Mononuclear cell (primary cell): ENCODE measurements around the gene DCAF12L2. TPM values are rescaled to one million over a fixed set of nuclear protein-coding genes. Genes with fewer than 3 reads are reported as not detected.
"Not testable (repeated sequence)": the region's sequence is repeated elsewhere in the genome, so short reads cannot be mapped to it uniquely, and the experiment has no call there.

Experiments
- H3K27me3 ChIP-seq: 2 replicates; pipeline ENCODE4 v1.6.0; 2011; ENCODE audit warnings: low read length, control low read depth; ENCODE audit not compliant: insufficient read depth
- H3K4me1 ChIP-seq: 2 replicates; pipeline ENCODE4 v1.5.1; 2011; ENCODE audit warnings: mild to moderate bottlenecking, low read length, control low read depth; ENCODE audit not compliant: insufficient read depth
- H3K4me3 ChIP-seq: 2 replicates; pipeline ENCODE4 v1.5.1; 2011; ENCODE audit warnings: mild to moderate bottlenecking, low read length, moderate library complexity
- H3K9me3 ChIP-seq: 2 replicates; pipeline ENCODE4 v1.5.1; 2011; ENCODE audit warnings: low read depth, mild to moderate bottlenecking, control low read depth, low read length
- total RNA-seq: library from RNA; depleted of rRNA; stranded (reverse); fragments of >200 nt; gene quantifications from one replicate; pipeline ENCODE4 v1.2.3, GENCODE V29; 2012

Gene DCAF12L2
- total RNA-seq = not detected

DNA sequence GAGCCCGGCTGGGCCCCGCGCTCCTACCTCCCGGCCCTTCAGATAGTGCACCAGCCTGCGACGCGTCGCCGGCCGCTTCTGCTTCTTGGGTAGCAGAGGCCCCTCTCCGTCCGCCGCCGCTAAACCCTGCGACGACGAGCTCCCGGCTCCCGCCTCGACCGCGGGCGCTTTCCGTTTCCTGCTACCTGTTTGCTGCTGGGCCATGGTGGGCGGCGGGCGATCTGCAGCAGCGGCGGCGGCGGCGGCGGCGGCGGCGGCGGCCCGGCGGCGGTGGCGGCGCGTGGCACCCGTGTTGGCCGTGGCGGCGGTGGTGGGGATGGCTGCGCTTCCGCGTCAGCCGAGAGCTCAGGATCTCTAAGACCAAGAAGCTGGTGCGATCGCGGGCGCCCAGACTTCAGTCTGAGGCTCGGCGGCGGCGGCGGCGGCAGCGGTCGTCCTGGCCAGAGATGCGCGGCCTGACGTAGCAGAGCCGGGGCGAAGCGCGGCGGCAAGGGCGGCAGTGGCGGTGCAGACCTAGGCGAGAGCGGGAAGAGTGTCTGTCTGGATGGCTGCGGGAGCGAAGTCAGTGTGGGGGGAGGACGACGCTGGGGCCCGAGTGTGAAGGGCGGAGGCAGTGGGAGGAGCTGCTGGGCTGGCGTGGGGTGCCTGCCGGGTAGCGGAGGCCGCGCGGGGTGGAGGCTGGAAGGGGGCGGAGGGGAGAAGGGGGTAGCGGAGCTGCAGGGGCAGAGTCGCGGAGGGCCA is at the start of gene DCAF12L2:
Gene DCAF12L2, minus strand, starts transcription at position 569 of the 741 bp plus-strand sequence. Its CDS starts 365 bp downstream, at position 204.
- H3K27me3 ChIP-seq = no peaks in the 10 kb centered on the region
- no peak within 1 kb of the TSS for H3K4me3 ChIP-seq
- H3K9me3 ChIP-seq = no peaks in the 10 kb centered on the region
- no peaks in the 10 kb centered on the region for H3K4me1 ChIP-seq

DNA sequence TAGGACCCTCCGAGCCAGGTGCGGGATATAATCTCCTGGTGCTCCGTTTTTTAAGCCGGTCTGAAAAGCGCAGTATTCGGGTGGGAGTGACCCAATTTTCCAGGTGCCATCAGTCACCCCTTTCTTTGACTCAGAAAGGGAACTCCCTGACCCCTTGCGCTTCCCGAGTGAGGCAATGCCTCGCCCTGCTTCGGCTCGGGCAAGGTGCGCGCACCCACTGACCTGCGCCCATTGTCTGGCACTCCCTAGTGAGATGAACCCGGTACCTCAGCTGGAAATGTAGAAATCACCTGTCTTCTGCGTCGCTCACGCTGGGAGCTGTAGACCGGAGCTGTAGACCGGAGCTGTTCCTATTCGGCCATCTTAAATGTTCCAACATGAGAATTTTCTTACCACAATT is 24.8 kb upstream of the DCAF12L2 start:
- not testable (repeated sequence) for H3K4me3 ChIP-seq, H3K27me3 ChIP-seq, H3K9me3 ChIP-seq, H3K4me1 ChIP-seq

DNA sequence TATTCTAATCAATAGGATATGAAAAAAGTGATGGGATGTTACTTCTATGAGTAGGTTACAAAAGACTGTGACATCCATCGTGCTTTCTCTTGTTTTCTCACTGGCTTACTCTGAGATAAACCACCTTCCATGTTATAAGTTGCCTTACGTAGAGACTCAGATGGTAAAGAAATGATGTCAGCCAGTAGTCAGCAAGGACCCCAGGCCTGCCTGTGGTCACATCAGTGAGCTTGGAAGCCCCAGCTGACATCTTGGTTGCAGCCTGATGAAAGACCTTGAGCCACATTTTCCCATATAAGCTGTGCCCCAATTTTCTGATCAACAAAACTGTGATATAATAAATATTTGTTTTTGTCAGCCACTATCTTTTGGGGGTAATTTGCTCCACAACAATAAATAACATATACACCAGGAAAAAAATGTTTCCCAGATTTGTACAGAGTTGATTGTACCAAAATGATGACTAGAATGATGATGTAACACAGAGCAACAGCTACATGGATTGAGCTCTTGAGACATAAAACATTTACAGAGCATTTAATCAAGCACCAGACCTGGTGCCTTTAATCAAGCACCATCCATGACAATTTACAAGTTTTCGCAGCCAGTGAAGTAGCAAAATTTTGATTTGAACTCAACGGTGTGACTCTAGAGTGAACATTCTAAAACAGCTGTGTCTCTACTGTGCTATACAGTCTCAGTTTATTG is 11.2 kb upstream of the DCAF12L2 start:
- Histone ChIP-seq H3K9me3 (no peaks in the 10 kb centered on the region), H3K4me3 (no peak overlapping the region), H3K27me3 (no peaks in the 10 kb centered on the region), H3K4me1 (no peaks in the 10 kb centered on the region)

DNA sequence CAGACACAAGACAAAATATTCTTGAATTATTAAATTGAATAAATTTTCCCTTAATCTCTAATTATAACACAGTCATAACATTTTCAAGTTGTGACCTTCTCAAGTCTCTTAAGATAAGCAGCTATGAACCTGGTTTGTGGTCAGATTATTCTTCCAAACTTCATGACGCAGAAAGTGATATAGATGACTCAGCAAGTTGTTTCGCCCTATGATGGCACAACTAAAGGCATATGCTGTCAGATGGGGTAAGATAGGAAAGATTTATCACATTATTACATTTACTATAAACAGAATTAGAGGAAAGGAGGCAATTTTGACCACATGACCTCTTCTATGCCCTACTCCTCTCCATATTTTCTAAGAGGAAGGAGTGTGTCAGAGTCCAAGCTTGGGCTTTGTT is 4.6 kb upstream of the DCAF12L2 start:
- H3K9me3 ChIP-seq = no peaks in the 10 kb centered on the region
- H3K4me3 ChIP-seq = no peak overlapping the region
- H3K27me3 ChIP-seq = no peaks in the 10 kb centered on the region
- no peaks in the 10 kb centered on the region for H3K4me1 ChIP-seq

DNA sequence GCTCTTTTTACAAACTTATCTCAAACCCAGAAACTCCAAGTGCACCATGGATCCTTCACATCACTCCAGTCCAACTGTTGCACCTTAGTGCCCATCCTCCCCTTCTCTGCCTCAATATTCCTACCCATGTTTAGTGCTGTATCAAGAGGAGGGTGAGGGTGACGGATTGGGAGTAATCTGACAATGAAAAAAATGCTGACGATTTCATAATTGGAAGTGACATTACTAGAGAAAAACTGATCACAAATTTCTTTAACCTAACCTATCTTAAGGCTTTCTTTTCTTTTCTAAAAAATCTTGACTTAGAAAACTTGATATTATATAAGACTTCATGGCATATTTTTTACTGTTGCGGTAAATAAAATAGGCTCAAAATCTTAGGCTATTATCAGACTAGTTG is 1.5 kb upstream of the DCAF12L2 start:
- Histone ChIP-seq H3K9me3 (no peaks in the 10 kb centered on the region), H3K4me3 (no peak overlapping the region), H3K4me1 (no peaks in the 10 kb centered on the region), H3K27me3 (no peaks in the 10 kb centered on the region)

DNA sequence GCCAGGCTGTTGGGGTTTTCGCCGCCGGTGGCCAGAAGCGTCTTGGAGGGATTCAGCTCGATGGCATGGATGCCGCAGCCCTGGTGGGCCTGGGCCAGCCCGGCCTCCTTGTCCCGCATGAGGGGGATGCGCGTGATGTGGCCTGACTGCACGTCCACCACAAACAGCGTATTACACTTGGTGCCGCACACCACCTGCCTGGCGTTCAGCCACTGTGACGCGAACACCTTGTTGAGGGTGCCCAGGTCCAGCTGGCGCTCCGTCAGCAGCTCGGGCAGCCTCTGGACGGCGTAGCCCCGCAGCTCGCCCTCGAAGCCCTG is 728 bp downstream of the DCAF12L2 start:
- Histone ChIP-seq H3K4me1 (no peaks in the 10 kb centered on the region), H3K4me3 (no peak overlapping the region), H3K9me3 (no peaks in the 10 kb centered on the region), H3K27me3 (no peaks in the 10 kb centered on the region)

DNA sequence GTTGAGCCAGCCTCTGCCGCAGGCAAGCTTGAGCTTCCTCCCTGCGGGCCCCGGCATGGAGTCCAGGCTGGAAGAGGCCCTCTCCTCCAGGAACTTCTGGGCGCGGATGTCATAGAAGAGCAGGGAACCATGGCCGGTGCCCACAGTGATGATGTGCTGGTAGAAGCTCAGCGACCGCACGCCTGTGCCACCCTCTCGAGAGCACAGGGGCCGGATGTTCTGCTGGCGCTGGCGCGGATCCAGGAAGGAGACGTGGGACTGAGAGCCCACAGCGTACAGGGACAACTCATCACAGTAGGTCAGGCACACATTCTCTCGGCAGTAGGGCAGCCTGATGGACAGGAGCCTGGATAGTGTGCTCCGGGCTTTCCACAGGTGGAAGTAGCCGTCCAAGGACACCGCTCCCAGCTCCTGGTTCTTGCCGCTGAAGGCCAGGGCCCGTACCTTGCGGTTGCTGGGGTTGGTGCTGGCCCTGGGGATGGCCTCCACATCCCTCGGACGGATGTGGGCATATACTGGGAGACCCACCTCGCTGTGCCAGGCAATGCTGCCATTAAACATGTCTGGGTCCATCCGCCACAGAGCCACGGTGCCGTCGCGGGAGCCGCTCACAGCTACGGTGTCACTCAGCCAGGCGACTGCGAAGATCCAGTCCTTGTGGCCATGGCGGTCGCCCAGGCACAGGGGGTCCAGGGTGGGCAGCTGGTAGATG is 1.2 kb downstream of the DCAF12L2 start:
- Histone ChIP-seq H3K4me1 (no peaks in the 10 kb centered on the region), H3K9me3 (no peaks in the 10 kb centered on the region), H3K4me3 (no peak overlapping the region), H3K27me3 (no peaks in the 10 kb centered on the region)

DNA sequence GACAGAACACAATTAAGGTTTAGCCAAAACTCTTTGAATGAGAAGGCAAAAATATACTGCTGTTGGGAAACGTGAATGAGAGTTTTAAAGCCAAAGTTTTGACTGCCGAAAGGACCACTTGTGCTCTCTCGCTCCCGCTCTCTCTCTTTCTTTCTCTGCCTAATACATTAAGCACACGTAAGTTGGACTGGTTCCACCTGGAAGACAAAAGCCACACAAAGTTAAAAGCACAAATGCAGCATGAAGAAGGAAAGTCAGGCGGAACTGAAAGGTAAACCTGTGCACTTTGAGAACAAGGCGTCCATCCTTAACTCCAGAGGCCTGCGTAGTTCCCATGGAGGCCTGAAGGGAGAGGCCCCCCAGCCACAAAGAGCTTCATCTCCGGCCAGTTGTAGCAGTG is 1.9 kb downstream of the DCAF12L2 start:
- Histone ChIP-seq H3K4me3 (no peak overlapping the region), H3K27me3 (no peaks in the 10 kb centered on the region), H3K9me3 (no peaks in the 10 kb centered on the region), H3K4me1 (no peaks in the 10 kb centered on the region)

DNA sequence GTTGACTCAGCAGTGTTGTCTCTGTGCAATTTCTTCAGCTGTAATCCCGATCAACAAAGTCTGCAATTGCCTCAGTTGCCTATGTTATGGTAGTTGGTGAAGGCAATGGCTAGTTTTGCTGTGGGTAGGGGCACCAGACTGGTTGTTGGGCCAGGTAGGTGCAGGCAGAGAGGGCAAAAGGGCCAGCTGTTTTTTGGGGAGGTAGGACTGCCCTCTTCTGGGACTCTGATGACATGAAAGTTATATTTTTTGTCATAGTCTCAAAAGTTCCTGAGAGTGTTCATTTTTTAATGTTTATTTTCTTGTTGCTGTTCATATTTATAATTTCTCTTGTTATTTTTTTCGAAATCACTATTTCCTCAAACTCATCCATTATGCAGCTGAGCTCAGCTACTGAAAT is 25.1 kb downstream of the DCAF12L2 start:
- H3K4me3 ChIP-seq = no peak overlapping the region
- no peaks in the 10 kb centered on the region for H3K27me3 ChIP-seq
- H3K4me1 ChIP-seq = no peaks in the 10 kb centered on the region

DNA sequence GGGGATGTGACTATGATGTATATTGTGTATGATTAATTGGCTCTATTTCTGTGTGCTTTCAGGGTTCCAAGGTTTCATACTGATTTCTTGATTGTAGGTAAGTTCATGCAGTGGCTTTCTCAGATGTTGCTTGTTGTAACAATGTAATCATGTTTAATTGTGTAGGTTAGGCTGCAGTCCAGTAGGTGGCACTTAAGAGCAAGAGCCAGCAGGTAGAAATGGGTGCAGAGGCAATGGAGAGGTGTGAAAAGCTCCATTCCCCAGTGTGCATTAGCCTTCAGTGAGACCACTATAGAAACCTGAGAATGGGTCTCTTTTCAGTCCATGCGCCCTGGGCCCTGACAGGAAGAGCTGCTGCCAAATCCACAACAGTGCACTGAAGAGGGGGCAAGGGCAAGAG is 28.2 kb downstream of the DCAF12L2 start:
- Histone ChIP-seq H3K4me1 (no peaks in the 10 kb centered on the region), H3K9me3 (no peaks in the 10 kb centered on the region), H3K4me3 (no peak overlapping the region), H3K27me3 (no peaks in the 10 kb centered on the region)

More for the DNA sequence above, 25.1 kb downstream of the DCAF12L2 start:
- no peaks in the 10 kb centered on the region for H3K9me3 ChIP-seq

DNA sequence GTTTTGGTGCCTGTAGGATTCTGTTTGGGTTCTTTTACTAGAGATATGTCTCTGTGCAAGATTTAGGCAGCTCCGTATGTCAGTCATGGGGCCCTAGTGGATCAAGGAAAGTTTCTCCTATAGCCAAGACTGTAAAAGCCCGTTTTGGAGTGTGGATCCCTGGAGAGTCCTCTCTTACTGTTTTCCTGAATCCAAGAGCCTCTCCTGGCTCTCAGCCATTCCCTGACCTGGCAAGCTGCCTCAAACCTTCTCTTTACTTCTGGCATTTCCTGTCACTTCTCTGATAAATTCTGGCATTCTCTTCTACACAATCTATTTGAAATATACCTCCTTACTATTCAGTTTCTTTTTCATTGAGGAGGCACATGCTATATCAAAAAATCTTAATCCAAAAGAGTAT is 41.4 kb downstream of the DCAF12L2 start:
- no peak overlapping the region for H3K4me3 ChIP-seq
- H3K9me3 ChIP-seq = no peaks in the 10 kb centered on the region
- no peaks in the 10 kb centered on the region for H3K4me1 ChIP-seq
- H3K27me3 ChIP-seq = no peaks in the 10 kb centered on the region
